Measurements from ENCODE around the gene BICD1.
"Not testable (repeated sequence)": the region's sequence is repeated elsewhere in the genome, so short reads cannot be mapped to it uniquely, and the experiment has no call there.

BICD1 gene

GRCh38 chr12:32146074-32146873, 39.6 kb downstream of the BICD1 start:
- no peak for DNase-seq (ENCODE audit: low read depth)

DNA sequence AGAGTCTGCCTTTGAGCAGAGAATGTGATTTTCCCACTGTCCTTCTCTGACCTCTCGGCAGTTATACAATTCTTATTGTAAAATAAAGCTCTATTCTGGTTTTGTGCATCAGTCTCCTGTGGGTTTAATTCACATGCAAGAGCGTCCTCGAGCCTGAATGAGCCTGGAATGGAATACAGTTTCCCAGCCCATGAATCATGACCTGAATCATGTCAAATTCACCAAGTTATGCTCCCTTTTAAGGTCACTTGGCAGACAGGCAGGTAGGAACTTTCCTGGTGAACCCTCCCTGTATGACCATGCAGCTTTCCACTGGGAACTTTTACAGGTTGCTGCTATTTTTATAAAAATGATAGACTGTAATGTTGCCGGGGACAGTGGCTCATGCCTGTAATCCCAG, 41.7 kb downstream of the BICD1 start:
- no peak for DNase-seq (ENCODE audit: low read depth)

DNA sequence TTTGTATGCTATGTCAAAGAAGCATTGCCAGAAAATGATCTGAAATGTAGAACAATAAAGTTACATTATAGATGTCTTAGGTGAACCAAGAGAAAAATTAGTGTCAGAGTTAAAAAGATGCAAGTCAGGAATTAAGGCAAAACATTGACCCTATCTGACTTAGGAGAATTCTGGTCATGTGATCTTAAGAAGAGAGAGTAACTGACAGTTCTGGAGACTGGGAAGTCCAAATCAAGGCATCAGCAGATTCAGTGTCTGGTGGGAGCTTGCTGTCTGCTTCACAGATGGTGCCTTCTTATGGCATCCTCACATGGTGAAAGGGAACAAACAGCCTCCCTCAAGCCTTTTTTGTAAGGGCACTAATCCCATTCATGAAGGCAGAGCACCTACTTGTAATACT, 42.8 kb downstream of the BICD1 start:
- DNase-seq (ENCODE audit: low read depth): no peak

- no peak for DNase-seq (ENCODE audit: low read depth)
Measured at GRCh38 chr12:32151086-32151485, 44.4 kb downstream of the BICD1 start.

DNA sequence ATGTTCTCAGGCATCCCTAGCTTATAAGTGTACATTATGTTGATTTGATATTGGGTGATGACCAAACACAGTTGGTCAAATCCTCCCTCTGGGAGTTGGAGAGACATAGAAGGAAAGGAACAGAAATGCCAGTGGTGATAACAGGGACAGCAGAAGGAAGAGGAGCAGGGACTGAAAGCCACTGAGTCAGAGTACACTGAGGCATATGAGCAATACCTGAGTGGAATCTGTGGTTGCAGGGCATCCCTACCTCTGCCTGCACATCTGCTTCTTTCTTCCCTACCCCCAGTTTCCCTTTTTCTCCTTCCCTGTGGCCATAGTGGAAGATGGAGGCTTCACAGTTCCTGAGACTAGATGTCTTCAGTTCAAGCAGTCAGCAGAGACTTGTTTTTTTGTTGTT, 44.9 kb downstream of the BICD1 start:
- no peak for DNase-seq (ENCODE audit: low read depth)

DNA sequence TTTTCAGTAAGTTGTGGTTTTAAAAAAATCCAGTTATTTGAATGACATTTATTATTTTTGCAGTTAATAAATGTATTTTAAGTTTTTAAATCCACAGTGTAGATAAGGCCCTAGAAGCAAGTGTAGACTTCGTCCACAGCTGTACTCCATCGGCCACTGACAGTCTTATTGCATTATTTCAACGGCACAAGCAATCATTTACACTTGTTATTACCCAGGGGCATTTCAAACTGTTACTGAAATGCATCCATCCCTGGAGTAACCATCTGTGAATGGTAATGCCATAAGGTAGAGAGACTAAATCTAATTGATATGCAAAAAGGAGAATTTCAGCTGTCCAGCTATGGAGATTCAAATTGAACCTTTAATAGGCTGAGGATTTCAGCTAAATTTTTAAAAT, 48.4 kb downstream of the BICD1 start:
- DNase-seq (ENCODE audit: low read depth): no peak

- DNase-seq (ENCODE audit: low read depth): no peak
Measured at GRCh38 chr12:32155961-32156529, 49.4 kb downstream of the BICD1 start.

GRCh38 chr12:32158525-32158924, 51.9 kb downstream of the BICD1 start:
- DNase-seq (ENCODE audit: low read depth): no peak

GRCh38 chr12:32159381-32159780, 52.7 kb downstream of the BICD1 start:
- no peak for DNase-seq (ENCODE audit: low read depth)

- DNase-seq (ENCODE audit: low read depth): no peak
Measured at GRCh38 chr12:32159925-32160324, 53.3 kb downstream of the BICD1 start.

DNA sequence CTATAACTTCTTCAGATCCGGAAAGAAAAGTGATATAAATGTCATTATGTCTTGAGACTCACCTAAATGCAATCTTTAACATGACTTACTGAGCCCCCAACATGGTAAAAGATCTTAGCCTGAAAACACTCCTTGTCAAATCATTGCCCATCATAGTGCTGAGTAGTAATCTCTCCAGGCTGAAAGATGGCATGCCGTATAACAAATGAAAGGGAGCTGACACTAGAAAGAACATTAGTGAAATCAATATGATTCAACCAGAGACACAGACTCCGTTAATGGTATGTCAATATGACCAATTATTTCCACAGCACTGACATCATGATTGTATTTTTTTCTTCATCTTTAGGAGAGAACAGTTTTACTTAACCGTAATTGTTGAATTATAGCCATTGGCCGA, 54.4 kb downstream of the BICD1 start:
- DNase-seq (ENCODE audit: low read depth): no peak

- DNase-seq (ENCODE audit: low read depth): no peak
Measured at GRCh38 chr12:32163596-32163995, 56.9 kb downstream of the BICD1 start.

- no peak for DNase-seq (ENCODE audit: low read depth)
Measured at GRCh38 chr12:32166510-32166909, 59.9 kb downstream of the BICD1 start.

GRCh38 chr12:32170437-32170998, 63.9 kb downstream of the BICD1 start:
- DNase-seq (ENCODE audit: low read depth): no peak

DNA sequence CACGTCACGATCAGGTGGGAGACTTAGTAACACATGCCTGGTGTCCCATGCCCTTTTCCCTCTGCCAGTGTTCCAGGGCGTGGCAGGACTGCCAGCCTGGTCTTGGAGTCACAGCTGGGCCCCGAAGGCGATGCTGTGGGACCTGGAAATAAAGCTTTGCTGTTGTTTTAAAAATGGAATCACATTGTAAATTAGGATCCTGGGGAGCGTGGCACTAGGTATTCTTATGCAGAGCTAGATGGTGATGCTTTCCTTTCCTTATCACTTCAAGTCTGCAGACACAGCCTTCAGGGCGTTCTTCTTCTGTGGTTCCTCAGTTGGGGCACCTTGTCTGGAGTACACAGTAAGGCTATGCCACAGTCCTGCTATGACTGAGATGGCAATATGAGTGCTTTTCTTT, 64.6 kb downstream of the BICD1 start:
- no peak for DNase-seq (ENCODE audit: low read depth)

- DNase-seq (ENCODE audit: low read depth): no peak
Measured at GRCh38 chr12:32176606-32177005, 70.0 kb downstream of the BICD1 start.

DNA sequence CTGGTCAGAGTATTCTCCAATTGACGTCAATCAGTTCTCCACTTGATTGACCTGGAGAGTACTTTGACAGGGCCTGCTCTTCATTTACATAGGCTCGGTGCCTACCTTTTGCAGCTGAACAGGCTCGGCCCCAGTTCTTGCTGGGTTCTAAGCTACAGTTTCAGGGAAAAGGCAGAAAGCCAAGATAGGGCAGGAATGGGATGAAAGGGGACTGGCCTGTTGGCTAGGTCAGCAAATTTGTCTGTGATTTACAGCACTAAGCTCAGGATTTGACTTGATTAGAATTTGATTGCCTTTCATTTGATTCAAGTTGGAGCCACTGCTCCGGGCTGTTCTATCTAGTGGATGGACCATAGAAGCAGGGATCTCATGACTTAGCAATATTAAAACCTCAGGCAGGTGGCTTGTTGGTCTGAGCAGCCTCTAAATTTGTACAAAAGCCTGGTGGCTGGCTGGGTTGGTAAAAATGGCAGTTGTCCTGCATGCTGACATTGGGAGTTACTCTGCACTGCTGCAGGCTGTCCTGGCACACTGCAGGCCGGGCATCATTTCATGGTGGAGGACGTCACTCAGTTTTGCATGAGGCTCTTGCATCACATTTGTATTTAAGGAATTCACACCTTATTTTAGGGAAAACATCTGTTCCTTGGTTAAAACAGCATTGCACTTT, 71.8 kb downstream of the BICD1 start:
- DNase-seq (ENCODE audit: low read depth): no peak

GRCh38 chr12:32179011-32179395, 72.4 kb downstream of the BICD1 start:
- DNase-seq (ENCODE audit: low read depth): no peak

- DNase-seq (ENCODE audit: low read depth): no peak
Measured at GRCh38 chr12:32181498-32182175, 75.0 kb downstream of the BICD1 start.

- DNase-seq (ENCODE audit: low read depth): no peak
Measured at GRCh38 chr12:32183650-32184049, 77.0 kb downstream of the BICD1 start.

DNA sequence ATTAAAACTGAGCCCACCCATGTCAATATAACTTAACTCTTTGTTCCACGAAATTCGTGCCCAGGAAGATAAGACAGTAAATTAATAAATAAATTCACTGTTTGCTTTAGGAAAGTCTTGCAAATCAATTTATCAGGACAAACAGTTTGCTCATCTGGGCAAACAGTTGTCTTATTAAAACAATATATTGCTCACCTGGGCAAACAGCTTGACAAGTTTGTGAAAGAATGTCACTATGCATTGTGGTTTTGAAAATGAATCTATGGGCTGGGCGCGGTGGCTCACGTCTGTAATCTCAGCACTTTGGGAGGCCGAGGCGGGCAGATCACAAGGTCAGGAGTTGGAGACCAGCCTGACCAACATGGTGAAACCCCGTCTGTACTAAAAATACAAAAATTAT, 80.5 kb downstream of the BICD1 start:
- not testable (repeated sequence) for DNase-seq (ENCODE audit: low read depth)

GRCh38 chr12:32191445-32191844, 84.8 kb downstream of the BICD1 start:
- DNase-seq (ENCODE audit: low read depth): no peak

Measured in stimulated activated CD8-positive, alpha-beta memory T cell treated with anti-CD3 and anti-CD28 coated beads, Interleukin-15, amount 100 ng/mL, for 24 hours (primary cell).